Measurements from ENCODE around the gene PLA2G3. TPM values are rescaled to one million over a fixed set of nuclear protein-coding genes. Genes with fewer than 3 reads are reported as not detected.

Gene PLA2G3
- total and polyA plus RNA-seq, 2 of the 8 experiments (the other 6 are each of a cell fraction or from before 2014, with no cell fraction given), result 18.1 to 25.9 TPM

GRCh38 chr22:31122196-31122531 is 18.1 kb downstream of the PLA2G3 start:
- DNase-seq (ENCODE audit: low read depth in 1 of 2, low spot score in 2 of 2) (no peak), FAIRE-seq (no peak)
- ChIA-PET CTCF (ENCODE audit: partially characterized antibody) (interaction anchor here (0.7 to 2.0 kb wide), 8 partner anchors 9 to 33 kb away, joined by 3 to 10 read pairs (median 3); partner anchors contain the start of gene SELENOM), POLR2A (ENCODE audit: partially characterized antibody) (interaction anchor here (0.8 to 1.8 kb wide), 3 partner anchors 13 to 37 kb away, joined by 5 to 9 read pairs (median 5); no protein-coding TSS in a partner anchor)
- no peak overlapping the region for H2AFZ ChIP-seq (ENCODE audit: low read length)
- H3K23me2 ChIP-seq (ENCODE audit: low read depth, low read length), result no peaks in the 10 kb centered on the region; the same call in 1 of the 2 replicates
- H3K36me3 ChIP-seq (ENCODE audit: control insufficient read depth in 2 of 4, insufficient read depth in 4 of 4, low read length in 3 of 4), result no peaks in the 10 kb centered on the region
- H2AK5ac ChIP-seq (ENCODE audit: low read depth, low read length), result 0 out of 2 replicates have a peak overlapping the region, but pooled peaks have one; percentile 75
- no peak overlapping the region for H2BK5ac ChIP-seq (ENCODE audit: low read depth, low read length)
- peak overlapping the region in 1 of 2 experiments; percentile 51; a peak in 1 of 4 replicates for H3K4me2 ChIP-seq (ENCODE audit: insufficient read depth in 1 of 2, low read depth in 2 of 2, low read length in 2 of 2)
- H3K4me3 ChIP-seq (ENCODE audit: extremely low read depth in 1 of 4, insufficient read depth in 2 of 4, low read depth in 3 of 4, low read length in 4 of 4), result no peak overlapping the region
- H3K27ac ChIP-seq (ENCODE audit: low read depth, low read length), result no peak overlapping the region
- H3K14ac ChIP-seq (ENCODE audit: insufficient read length), result no peak overlapping the region
- H3K79me2 ChIP-seq (ENCODE audit: control insufficient read depth in 1 of 2, insufficient read depth in 2 of 2, low read length in 2 of 2), result no peaks in the 10 kb centered on the region
- H3K9me3 ChIP-seq (ENCODE audit: insufficient read depth in 2 of 2, low read depth in 1 of 2, low read length in 1 of 2), result no peaks in the 10 kb centered on the region
- no peak overlapping the region for H2BK20ac ChIP-seq (ENCODE audit: low read length)
- no peaks in the 10 kb centered on the region for H3K79me1 ChIP-seq (ENCODE audit: low read depth, low read length)
- 0 out of 2 replicates have a peak overlapping the region, but pooled peaks have one; percentile 98 for H2BK15ac ChIP-seq (ENCODE audit: low read length)
- H4K91ac ChIP-seq (replicated peaks; ENCODE audit: insufficient read length, low read length), result no peak overlapping the region
- no peaks in the 10 kb centered on the region; a peak in 1 of 7 replicates for H3K27me3 ChIP-seq (replicated peaks in 1 of 4; ENCODE audit: control insufficient read depth in 3 of 4, extremely low read depth in 1 of 4, insufficient read depth in 3 of 4, low read length in 3 of 4)
- H3K18ac ChIP-seq (ENCODE audit: extremely low read depth, low read length), result no peak overlapping the region
- H4K20me1 ChIP-seq (replicated peaks in 1 of 2; ENCODE audit: control insufficient read depth in 1 of 2, insufficient read depth in 2 of 2, low read length in 2 of 2), result no peaks in the 10 kb centered on the region
- WGBS, 2 experiments (ENCODE audit: extremely low coverage in 1 of 2, insufficient coverage in 1 of 2, insufficient read length in 1 of 2, insufficient replicate concordance in 2 of 2, low coverage in 1 of 2, low lambda C conversion rate in 2 of 2, missing lambda C conversion rate in 1 of 2), result 81% methylated on average over 2 of the region's 2 CpGs; no CpG with 5 or more reads in 1 of the 2 experiments
- no peak overlapping the region for H3K9ac ChIP-seq (replicated peaks in 1 of 4; ENCODE audit: extremely low read depth in 1 of 4, low read depth in 3 of 4, low read length in 3 of 4)
- no peak overlapping the region for H3K23ac ChIP-seq (ENCODE audit: insufficient read length)
- H2BK120ac ChIP-seq (replicated peaks; ENCODE audit: low read depth, low read length), result no peak overlapping the region
- no peak overlapping the region for H3K56ac ChIP-seq (replicated peaks; ENCODE audit: insufficient read length, low read depth, low read length)
- no peak overlapping the region for H4K8ac ChIP-seq (ENCODE audit: extremely low read depth, insufficient read depth, low read length)
- H3K4ac ChIP-seq (replicated peaks; ENCODE audit: insufficient read length, low read depth, low read length), result no peak overlapping the region
- peaks cover 0 to 18% (median 7%) of the 10 kb centered on the region in 4 experiments; a peak in 6 of 7 replicates for H3K4me1 ChIP-seq (replicated peaks in 1 of 4; ENCODE audit: control insufficient read depth in 3 of 4, insufficient read depth in 4 of 4, low read length in 3 of 4)
- H4K5ac ChIP-seq (ENCODE audit: insufficient read length, low read depth, low read length), result no peak overlapping the region
- H2BK12ac ChIP-seq (ENCODE audit: low read depth, low read length), result 0 out of 2 replicates have a peak overlapping the region, but pooled peaks have one; percentile 76
- no peak for TF ChIP-seq MAFK (IDR thresholded peaks at IDR 0.05; ENCODE audit: low read depth, low read length)
- no peak for TF ChIP-seq E2F6 (IDR thresholded peaks at IDR 0.05)
- TF ChIP-seq CREB1 (IDR thresholded peaks at IDR 0.05), result no peak
- no peak for TF ChIP-seq SP1 (IDR thresholded peaks at IDR 0.05; ENCODE audit: low read depth, low read length)
- TF ChIP-seq RAD21 (IDR thresholded peaks at IDR 0.05 in 1 of 2, conservative IDR thresholded peaks at IDR 0.05 in 1 of 2; ENCODE audit: low read depth in 2 of 2, low read length in 2 of 2), result no peak
- no peak for TF ChIP-seq CEBPB (IDR thresholded peaks at IDR 0.05; ENCODE audit: low read depth, low read length)
- TF ChIP-seq ATF2 (IDR thresholded peaks at IDR 0.05; ENCODE audit: low read length), result no peak
- TF ChIP-seq CHD2 (IDR thresholded peaks at IDR 0.05; ENCODE audit: low read length), result no peak
- TF ChIP-seq PHF8 (conservative IDR thresholded peaks at IDR 0.05; ENCODE audit: low read depth, low read length), result no peak
- no peak for TF ChIP-seq YY1 (IDR thresholded peaks at IDR 0.05; ENCODE audit: low read depth, low read length)
- no peak for TF ChIP-seq TBP (IDR thresholded peaks at IDR 0.05; ENCODE audit: low read depth, low read length)

Measured in H1 (cell line).